GM19351 (cell line): ENCODE results near the gene CCDC74B.
A peak's percentile ranks its signal among the peaks of the same experiment; 100 is the strongest.
"Not testable (repeated sequence)": the region's sequence is repeated elsewhere in the genome, so short reads cannot be mapped to it uniquely, and the experiment has no call there.

ENCODE experiments used
- ATAC-seq: cut with Tn5 transposase; IDR thresholded peaks from one replicate; pipeline ENCODE4 v1.9.1; 2021; ENCODE audit warnings: mild to moderate bottlenecking, moderate library complexity; ENCODE audit not compliant: unreplicated experiment

The CCDC74B gene

DNA sequence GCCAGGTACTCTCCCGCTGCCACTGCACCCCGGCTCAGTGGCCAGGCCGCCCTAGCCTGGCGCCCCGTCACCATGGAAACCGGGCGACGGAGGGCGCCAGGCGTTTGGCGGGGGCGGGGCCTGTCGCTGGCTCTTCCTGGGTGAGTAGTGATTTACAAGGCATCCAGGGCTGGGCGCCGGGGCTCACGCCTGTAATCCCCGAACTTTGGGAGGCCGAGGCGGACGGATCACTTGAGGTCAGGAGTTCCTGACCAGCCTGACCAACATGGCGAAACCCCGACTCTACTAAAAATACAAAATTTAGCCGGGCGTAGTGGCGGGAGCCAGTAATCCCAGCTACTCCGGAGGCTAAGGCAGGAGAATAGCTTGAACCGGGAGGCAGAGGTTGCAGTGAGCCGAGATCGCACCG lies at the start of gene CCDC74B:
Gene CCDC74B (minus strand): TSS at position 107 of the 409 bp plus-strand sequence. CDS start 116 bp downstream, outside the sequence.
- ATAC-seq, result peak; percentile 86

GRCh38 chr2:130193824-130194223 lies 48.9 kb upstream of the CCDC74B start:
- ATAC-seq, result not testable (repeated sequence)

- ATAC-seq, result not testable (repeated sequence)
Measured at GRCh38 chr2:130192451-130192850, 47.5 kb upstream of the CCDC74B start.

DNA sequence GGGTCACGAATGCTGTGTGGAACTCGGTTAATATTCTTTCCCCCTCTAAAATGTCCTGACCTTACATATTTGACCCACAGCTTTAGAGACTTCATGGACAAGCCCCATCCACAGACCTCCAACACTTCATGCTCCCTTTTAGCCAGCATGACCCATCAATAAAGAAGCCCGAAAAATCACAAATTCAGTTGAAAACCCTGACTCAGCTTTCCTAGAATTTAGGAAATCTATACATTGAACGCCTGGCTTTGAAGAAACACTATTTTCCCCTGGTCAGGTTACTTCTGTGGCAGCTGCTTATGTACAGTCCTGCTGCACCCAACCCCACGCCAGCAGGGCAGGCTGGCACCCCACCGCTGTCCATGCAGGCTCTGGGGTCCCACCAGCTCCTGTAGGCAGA lies 46.4 kb upstream of the CCDC74B start:
- ATAC-seq, result not testable (repeated sequence)

GRCh38 chr2:130190237-130190636 lies 45.3 kb upstream of the CCDC74B start:
- ATAC-seq, result no peak

DNA sequence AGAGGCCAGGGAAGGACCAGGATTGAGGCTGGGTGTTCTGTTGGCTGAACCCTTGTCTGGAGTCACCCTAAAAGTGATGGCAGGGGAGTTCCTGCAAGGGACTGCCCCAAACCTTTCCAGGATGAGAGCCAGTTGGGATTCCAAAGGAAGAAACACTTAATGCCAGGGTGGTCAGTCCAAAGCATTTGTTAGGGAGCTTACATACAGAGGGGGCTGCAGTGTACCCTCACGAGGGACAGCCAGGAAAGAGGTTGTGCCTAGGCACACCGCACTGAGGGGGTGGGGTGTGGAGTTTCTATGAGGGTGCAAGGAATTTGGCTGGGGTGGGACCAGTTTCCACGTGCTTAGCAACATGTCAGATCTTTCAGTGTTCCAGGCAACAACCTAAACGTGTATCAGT lies 44.0 kb upstream of the CCDC74B start:
- not testable (repeated sequence) for ATAC-seq

DNA sequence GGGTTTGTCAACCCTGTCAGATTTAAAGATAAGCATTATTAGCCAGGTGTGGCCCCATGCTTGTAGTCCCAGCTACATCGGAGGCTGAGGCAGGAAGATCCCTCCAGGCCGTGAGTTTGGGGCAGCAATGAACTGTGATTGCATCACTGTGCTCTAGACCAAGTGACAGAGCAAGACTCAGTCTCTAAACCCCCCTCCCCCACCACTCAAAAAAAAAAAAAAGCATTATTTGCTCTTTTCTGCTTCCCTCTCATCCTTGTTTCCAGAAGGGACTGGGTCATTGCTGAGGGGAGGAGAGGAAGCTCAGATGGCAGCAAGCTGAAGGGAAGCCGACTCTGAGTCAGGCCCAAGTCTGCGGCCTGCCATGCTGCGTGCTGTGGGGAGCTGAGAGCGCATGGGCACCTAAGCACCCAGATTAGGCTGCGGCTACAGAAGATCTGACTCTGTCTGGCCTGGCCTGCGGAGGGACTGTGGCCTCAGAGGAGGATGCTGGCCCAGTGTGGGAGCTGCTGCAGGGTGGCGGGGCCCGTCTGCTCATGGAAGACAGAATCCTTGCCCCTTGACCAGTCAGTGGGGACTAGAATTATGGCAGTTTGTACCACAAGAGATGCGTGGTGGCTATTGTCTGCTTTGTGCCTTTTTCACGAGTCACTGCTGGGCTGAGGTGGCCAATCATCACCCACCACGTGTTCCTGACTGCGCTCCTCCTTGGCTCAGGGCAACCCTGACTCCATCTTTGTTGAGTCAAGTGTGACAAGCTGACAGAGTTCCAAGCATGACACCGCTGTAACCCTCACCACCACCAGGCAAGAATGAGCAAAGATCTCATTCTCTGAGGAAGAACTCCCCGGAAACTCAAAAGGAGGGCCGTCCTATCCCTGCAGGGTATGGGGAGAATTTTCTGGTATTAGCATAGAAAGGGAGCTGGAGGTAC lies 43.2 kb upstream of the CCDC74B start:
- not testable (repeated sequence) for ATAC-seq

GRCh38 chr2:130187268-130187667 lies 42.4 kb upstream of the CCDC74B start:
- no peak for ATAC-seq

DNA sequence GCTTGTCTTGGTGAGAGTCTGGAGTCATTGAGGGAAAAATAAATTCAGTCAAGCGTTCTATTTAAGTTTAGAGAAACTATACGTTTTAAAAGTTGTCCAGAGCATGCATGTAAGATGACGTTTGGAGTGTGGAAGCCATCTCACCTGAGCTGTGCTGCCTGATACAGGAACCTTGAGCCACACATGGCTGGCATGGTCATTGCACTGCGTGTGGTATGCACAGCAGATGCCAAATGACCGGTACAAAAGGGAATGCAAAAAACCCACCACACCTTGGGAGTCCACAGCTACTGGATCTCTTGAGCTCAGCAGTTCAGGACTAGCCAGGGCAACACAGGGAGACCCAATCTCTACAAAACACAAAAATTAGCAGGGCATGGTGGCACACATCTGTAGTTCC lies 41.5 kb upstream of the CCDC74B start:
- no peak for ATAC-seq

GRCh38 chr2:130185896-130186295 lies 41.0 kb upstream of the CCDC74B start:
- no peak for ATAC-seq

GRCh38 chr2:130185436-130185835 lies 40.5 kb upstream of the CCDC74B start:
- no peak for ATAC-seq

DNA sequence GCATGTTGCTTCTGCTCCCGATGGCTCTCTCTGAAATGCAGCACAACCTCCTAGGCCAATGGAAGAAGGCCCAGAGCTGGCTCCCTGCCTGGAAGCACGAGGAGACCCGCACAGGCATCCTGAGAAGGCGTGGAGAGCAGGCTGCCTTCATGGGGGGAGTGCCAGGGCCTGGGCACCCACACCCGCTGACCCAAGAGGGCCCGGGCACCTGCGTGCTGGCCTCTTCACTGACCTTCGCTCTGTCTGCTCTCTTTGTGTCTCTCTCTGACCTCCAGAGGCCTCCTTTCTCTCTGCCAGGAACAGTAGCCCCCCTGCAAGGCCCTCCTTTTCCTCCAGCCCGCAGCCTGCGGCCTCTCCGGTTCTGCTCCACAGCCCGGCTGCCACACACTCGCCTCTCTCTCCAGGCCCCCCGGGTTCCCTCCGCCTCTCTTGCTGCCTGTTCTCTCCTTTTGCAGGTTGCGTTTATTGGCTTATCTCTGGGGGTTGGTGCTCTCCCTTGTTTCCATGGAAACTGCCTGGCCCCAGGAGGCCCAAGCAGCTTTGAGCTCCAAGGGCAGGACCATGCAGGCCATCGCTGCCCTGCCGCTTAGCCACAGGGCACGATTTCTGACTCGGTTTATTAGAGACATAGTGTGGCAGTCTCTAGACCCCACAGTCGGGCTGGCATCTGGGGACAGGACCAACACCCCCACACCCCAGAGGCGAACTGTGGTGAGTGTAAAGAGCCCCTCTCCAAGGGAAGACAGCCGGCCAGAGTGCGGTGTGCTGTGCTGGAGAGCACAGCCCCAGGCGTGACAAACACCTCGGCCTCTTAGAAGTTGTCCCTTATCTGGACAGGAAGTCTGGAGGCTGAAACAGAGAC lies 38.8 kb upstream of the CCDC74B start:
- no peak for ATAC-seq

- peak; percentile 21 for ATAC-seq
Measured at GRCh38 chr2:130182826-130183511, 38.1 kb upstream of the CCDC74B start.

DNA sequence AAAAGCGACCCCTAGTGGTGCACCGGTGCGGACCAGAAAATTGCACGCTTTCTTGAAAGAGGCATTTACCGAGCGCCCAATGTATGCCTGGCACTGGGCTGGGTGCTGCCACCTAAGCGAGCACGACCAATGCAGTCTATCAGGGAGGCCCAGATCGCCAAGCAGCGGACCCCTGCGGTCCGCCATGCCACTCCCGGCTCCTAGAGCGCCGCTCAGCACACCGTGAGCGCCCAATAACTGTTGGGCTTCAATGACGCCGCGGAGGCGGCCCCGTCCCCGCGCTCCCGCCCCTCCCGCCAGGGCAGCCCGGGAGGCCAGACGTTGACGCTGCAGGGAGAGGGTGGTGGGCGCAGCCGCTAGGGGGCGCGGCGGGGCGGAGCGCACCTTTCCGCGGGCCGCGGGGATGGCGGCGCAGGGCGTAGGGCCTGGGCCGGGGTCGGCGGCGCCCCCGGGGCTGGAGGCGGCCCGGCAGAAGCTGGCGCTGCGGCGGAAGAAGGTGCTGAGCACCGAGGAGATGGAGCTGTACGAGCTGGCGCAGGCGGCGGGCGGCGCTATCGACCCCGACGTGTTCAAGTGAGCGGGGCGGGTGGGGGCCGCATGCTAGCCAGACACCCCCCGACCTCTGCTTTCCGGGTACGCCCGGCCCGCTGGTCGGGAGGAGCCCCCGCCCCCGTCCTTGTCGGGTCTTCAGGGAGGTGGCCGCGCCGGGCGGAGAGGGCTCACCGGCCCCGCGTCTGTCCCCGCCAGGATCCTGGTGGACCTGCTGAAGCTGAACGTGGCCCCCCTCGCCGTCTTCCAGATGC lies 37.2 kb upstream of the CCDC74B start, which contains the start of gene MZT2B:
Gene MZT2B (plus strand): TSS at position 383 of the 803 bp plus-strand sequence. CDS start 21 bp downstream, at position 404.
- ATAC-seq, result peak; percentile 78

DNA sequence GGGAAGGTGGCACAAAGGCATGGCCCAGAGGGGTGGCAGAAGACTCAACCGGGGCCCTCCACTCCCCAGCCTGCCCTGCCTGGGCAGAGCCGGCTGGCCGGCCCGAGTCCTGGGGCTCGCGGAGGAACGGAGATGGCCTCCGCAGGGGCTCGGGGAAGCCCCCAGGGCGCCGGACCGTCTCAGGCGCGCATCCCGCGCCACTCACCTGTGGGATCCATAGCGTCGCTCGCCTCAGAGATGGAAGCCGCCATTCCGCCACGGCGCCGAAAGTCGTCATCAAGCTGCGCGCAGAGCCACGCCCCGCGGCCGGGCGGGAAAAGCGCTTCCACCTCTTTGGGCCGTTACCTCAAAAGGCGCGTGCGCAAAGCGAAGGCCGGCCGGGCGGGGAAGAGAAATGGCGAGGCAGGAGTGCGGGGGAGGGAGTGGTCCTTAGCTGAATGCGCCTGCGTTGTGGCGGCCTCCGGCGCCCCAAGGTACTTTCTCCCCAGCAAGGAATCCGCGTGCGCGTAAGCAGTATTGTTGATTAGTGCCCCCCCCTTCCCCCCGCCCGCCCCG lies 36.5 kb upstream of the CCDC74B start, which contains the start of gene SMPD4:
Gene SMPD4 (minus strand): TSS at position 278 of the 555 bp plus-strand sequence. CDS start 5,010 bp downstream, outside the sequence.
- ATAC-seq, result peak; percentile 56

GRCh38 chr2:130180404-130181324 lies 35.8 kb upstream of the CCDC74B start:
- ATAC-seq, result not testable (repeated sequence)

GRCh38 chr2:130174866-130175265 lies 30.0 kb upstream of the CCDC74B start:
- peak; percentile 82 for ATAC-seq

- no peak for ATAC-seq
Measured at GRCh38 chr2:130169896-130170295, 25.0 kb upstream of the CCDC74B start.
